Gastrocnemius medialis (tissue), 4 donors: ENCODE measurements around the gene LRRC8D. TPM values are rescaled to one million over a fixed set of nuclear protein-coding genes. Genes with fewer than 3 reads are reported as not detected.

Experiments used
- ATAC-seq, 2 donors: fragments of 150-250 bp; one replicate each; pipeline ENCODE4 v1.9.1; 2016
- DNase-seq, 2 donors: peaks; one replicate each; pipeline ENCODE4 v3.0.0-alpha.2; 2019
- H3K27ac ChIP-seq, 4 donors: fragments of 200-600 bp; sonication (generic); 1 replicate in 1 of 4; 2 replicates in 3 of 4; pipeline ENCODE4 v1.5.1; 2016 to 2018; ENCODE audit warnings: mild to moderate bottlenecking in 2 of 4, moderate library complexity in 1 of 4
- H3K27me3 ChIP-seq, 3 donors: fragments of 200-600 bp; sonication (generic) in 2 of 3; 1 replicate in 1 of 3; 2 replicates in 2 of 3; pipeline versions ENCODE4 v1.5.1 to v1.6.0; 2016 to 2019; ENCODE audit warnings: mild to moderate bottlenecking in 1 of 3, moderate library complexity in 1 of 3
- H3K36me3 ChIP-seq, 2 donors: fragments of 200-600 bp; sonication (generic) in 1 of 2; one replicate each; pipeline ENCODE4 v1.5.1; 2017 to 2018
- H3K4me1 ChIP-seq, 2 donors: fragments of 200-600 bp; sonication (generic) in 1 of 2; one replicate each; pipeline ENCODE4 v1.5.1; 2016 to 2017; ENCODE audit warnings: mild to moderate bottlenecking in 2 of 2
- H3K4me3 ChIP-seq, 4 donors: fragments of 200-600 bp; sonication (generic) in 3 of 4; 1 replicate in 1 of 4; 2 replicates in 3 of 4; pipeline ENCODE4 v1.5.1; 2016 to 2019; ENCODE audit warnings: mild to moderate bottlenecking in 2 of 4
- H3K9me3 ChIP-seq, 3 donors: fragments of 200-600 bp; sonication (generic) in 2 of 3; 1 replicate in 1 of 3; 2 replicates in 2 of 3; pipeline ENCODE4 v1.5.1; 2016 to 2019
- CTCF ChIP-seq, 5 experiments: fragments of 450-650 bp in 3 of 5; fragments of 200-600 bp in 2 of 5; sonication (generic) in 2 of 5; IDR thresholded peaks in 4 of 5; conservative IDR thresholded peaks in 1 of 5; 1 replicate in 4 of 5; 2 replicates in 1 of 5; pipeline ENCODE4 v1.5.1; 2016 to 2019; ENCODE audit warnings: antibody characterized with exemption in 5 of 5, mild to moderate bottlenecking in 3 of 5, moderate library complexity in 3 of 5
- POLR2A ChIP-seq, 2 donors: fragments of 450-650 bp; IDR thresholded peaks; one replicate each; pipeline ENCODE4 v1.6.1; 2017; ENCODE audit warnings: antibody characterized with exemption in 2 of 2, mild to moderate bottlenecking in 2 of 2, moderate library complexity in 2 of 2
- in situ Hi-C, 4 donors: fragments of 200-750 bp; cut with MboI; loops; one replicate each; pipeline versions ENCODE4 v1.15.0 to v1.8.0; 2017; ENCODE audit warnings: low sequenced_read_pairs in 4 of 4
- intact Hi-C: fragments of 100-400 bp; cut with DNase I; formaldehyde crosslinking; loops from one replicate; pipeline ENCODE4 v1.15.1; 2023; ENCODE audit warnings: low total_unique reads
- total RNA-seq, 4 donors: library from RNA; depleted of rRNA; stranded (reverse); fragments of >200 nt; gene quantifications; one replicate each; pipeline versions ENCODE4 v1.1.0 to v1.2.3, GENCODE V29; 2016

LRRC8D gene
- total RNA-seq, 4 donors from 2014 or later, result 3.0 to 15.0 (median 9.2) TPM

- DNase-seq (no peak), ATAC-seq (no peak)
- H3K4me3 ChIP-seq, result no peak overlapping the region
- no peaks in the 10 kb centered on the region for H3K36me3 ChIP-seq
- H3K9me3 ChIP-seq, result no peaks in the 10 kb centered on the region
- intact Hi-C loops, result no loop called here
- H3K4me1 ChIP-seq, result peaks cover 23 to 52% of the 10 kb centered on the region in 2 donors
- H3K27ac ChIP-seq, result peak overlapping the region in 2 of 4 donors; percentile 49 to 65
- TF ChIP-seq POLR2A (IDR thresholded peaks at IDR 0.05) (no peak), CTCF (IDR thresholded peaks at IDR 0.05 in 4 of 5, conservative IDR thresholded peaks at IDR 0.05 in 1 of 5) (no peak)
- in situ Hi-C loops, result no loop called here
- no peaks in the 10 kb centered on the region for H3K27me3 ChIP-seq
These were observed 60.7 kb downstream of the LRRC8D start for GRCh38 chr1:89881415-89882058.

- Histone ChIP-seq H3K9me3 (no peaks in the 10 kb centered on the region), H3K27ac (peak overlapping the region; percentile 20 to 65 (median 40)), H3K27me3 (no peaks in the 10 kb centered on the region), H3K4me1 (peaks cover 16 to 43% of the 10 kb centered on the region in 2 donors), H3K36me3 (no peaks in the 10 kb centered on the region), H3K4me3 (no peak overlapping the region)
- no peak for TF ChIP-seq POLR2A (IDR thresholded peaks at IDR 0.05)
- TF ChIP-seq CTCF (IDR thresholded peaks at IDR 0.05 in 4 of 5, conservative IDR thresholded peaks at IDR 0.05 in 1 of 5), result no peak
- intact Hi-C loops (no loop called here), in situ Hi-C loops (no loop called here)
- DNase-seq (no peak), ATAC-seq (no peak)
These were observed 61.7 kb downstream of the LRRC8D start for GRCh38 chr1:89882348-89883029.

- DNase-seq, result no peak
- intact Hi-C loops, result no loop called here
- no peak overlapping the region for H3K4me3 ChIP-seq
- H3K4me1 ChIP-seq, result peaks cover 14 to 41% of the 10 kb centered on the region in 2 donors
- H3K27me3 ChIP-seq, result no peaks in the 10 kb centered on the region
- in situ Hi-C loops, result no loop called here
- peak overlapping the region in 3 of 4 donors; percentile 20 to 65 (median 32) for H3K27ac ChIP-seq
- no peak for ATAC-seq
- TF ChIP-seq POLR2A (IDR thresholded peaks at IDR 0.05) (no peak), CTCF (IDR thresholded peaks at IDR 0.05 in 4 of 5, conservative IDR thresholded peaks at IDR 0.05 in 1 of 5) (no peak)
- H3K36me3 ChIP-seq, result no peaks in the 10 kb centered on the region
- H3K9me3 ChIP-seq, result no peaks in the 10 kb centered on the region
These were observed 62.2 kb downstream of the LRRC8D start for GRCh38 chr1:89883030-89883379.

DNA sequence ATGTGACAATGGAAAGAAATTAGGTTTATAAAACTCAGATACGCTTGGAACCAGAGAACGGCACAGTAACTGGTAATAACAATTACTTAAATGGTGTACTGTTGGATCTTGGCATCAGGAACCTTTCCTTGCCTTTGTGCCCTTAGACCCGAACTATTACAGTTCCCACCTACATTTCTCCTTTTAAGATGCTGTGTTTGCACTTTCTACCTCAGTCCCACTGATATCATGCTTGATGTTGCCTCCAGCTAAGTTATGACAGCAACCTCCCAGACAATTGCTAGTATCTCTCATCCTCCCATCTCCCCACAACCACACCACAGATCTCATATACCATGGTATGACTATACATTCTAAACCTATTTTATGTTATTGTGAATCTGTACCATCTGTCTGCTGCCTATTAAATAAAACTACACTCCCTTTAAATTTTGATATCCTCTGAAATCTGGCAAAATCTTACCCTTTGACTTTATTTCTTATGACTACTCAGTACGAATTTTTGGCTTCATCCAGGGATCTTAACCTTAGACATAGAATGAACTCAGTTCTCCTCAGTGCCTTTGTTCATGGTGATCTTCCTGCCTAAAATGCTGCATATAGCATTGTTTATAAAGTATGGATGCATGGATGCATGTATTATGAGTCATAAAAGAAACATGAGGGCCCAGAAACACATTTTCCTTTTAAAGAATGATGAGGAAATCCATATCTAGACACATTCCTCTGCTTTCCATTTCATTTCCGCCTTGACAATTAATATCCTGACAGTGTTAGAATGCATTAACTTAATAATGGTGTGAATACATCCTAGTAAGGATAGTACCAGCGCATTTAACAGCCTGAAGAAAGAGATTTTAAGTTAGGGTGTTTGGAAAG is 64.1 kb downstream of the LRRC8D start:
- in situ Hi-C loops, result no loop called here
- Histone ChIP-seq H3K27me3 (no peaks in the 10 kb centered on the region), H3K9me3 (no peaks in the 10 kb centered on the region), H3K4me1 (peaks cover 6 to 30% of the 10 kb centered on the region in 2 donors), H3K4me3 (no peak overlapping the region), H3K27ac (no peak overlapping the region), H3K36me3 (no peaks in the 10 kb centered on the region)
- DNase-seq (no peak), ATAC-seq (no peak)
- TF ChIP-seq CTCF (IDR thresholded peaks at IDR 0.05 in 4 of 5, conservative IDR thresholded peaks at IDR 0.05 in 1 of 5), result no peak
- TF ChIP-seq POLR2A (IDR thresholded peaks at IDR 0.05), result no peak
- intact Hi-C loops, result no loop called here
